Ecto neural progenitor cell (in vitro differentiated cells): Measurements from ENCODE around the gene CDC14B.
"Not testable (repeated sequence)": the region's sequence is repeated elsewhere in the genome, so short reads cannot be mapped to it uniquely, and the experiment has no call there.

ENCODE experiments used
- DNase-seq: peaks from one replicate; pipeline ENCODE4 v3.0.0-alpha.2; 2018; ENCODE audit warnings: low spot score

CDC14B gene

DNA sequence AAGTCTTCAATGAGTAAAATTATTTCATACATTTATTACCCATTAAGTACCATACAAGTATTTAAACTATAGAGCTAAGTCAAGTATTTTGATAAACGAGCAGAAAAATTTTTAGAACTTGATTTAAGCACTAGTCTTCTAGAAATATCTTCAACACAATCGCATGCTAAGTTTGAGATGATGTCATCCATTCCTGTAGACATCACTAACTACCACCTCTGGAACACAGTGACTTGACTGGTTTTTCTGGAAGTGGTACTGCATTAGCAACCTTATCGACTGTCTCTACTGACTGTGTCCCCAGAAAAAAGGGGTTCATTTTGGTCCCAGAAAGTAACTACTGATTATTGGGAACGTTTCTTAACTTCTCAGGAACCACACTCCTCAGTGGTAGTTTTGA lies 69.0 kb downstream of the CDC14B start:
- DNase-seq: no peak

GRCh38 chr9:96543131-96543530 lies 76.5 kb downstream of the CDC14B start:
- not testable (repeated sequence) for DNase-seq

- DNase-seq: no peak
Measured at GRCh38 chr9:96540106-96540505, 79.5 kb downstream of the CDC14B start.

DNA sequence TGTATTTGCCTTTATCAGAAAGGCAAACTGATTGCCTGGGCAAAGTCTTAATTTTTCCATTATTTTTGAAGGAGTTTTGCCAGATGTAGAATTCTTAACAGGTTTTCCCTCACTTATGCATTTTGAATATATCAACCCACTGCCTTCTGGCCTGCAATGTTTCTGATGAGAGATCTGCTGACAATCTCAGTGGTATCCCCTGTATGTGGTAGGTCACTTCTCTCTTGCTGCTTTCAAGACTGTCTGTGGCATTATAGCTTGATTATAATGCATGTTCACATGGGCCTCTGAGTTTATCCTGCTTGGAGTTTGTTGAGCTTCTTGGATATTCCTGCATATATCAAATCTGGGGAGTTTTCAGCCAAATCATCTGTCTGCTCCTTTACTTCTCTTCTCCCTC lies 87.5 kb downstream of the CDC14B start:
- DNase-seq: no peak

- no peak for DNase-seq
Measured at GRCh38 chr9:96524764-96525163, 94.9 kb downstream of the CDC14B start.

GRCh38 chr9:96524045-96524444 lies 95.6 kb downstream of the CDC14B start:
- no peak for DNase-seq

DNA sequence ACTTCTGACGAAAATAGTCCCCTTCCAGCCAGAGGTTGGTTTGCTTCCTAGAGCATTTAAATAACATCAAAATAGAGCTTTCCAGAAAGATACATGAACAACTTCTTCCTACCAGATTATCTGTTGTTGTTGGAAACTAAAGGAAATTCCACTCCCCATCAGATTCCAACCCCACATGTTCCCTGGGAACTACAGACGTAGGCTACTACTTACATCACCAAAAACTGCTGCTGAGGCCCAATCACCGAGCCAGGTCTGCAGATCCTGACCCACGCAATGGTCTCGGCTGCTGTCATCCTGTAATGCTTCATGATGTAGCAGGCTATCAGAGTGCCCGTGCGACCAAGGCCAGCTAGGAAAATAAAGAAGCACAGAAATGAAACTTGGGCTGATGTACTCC lies 96.3 kb downstream of the CDC14B start:
- DNase-seq: no peak

GRCh38 chr9:96522366-96522765 lies 97.3 kb downstream of the CDC14B start:
- no peak for DNase-seq

DNA sequence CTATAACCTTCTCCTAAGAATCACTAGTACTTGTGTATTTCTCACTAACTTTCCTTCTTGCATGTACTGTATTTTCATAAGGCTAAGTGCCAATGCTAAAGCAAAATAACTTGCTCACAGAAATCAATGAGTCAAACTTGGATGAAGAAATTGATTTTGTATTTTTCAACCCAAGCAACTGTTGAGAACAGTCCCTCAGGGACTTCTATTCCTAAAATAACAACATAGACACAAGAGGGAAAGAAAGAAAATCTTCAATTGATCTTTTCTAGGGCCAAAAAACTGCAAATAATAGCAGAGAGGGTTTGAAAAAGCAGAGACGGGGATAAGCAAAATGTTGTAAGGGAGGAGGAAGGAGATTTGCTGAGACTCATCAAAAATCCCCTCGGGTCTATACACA lies 99.9 kb downstream of the CDC14B start:
- no peak for DNase-seq

- DNase-seq: no peak
Measured at GRCh38 chr9:96519095-96519494, 100.5 kb downstream of the CDC14B start.

DNA sequence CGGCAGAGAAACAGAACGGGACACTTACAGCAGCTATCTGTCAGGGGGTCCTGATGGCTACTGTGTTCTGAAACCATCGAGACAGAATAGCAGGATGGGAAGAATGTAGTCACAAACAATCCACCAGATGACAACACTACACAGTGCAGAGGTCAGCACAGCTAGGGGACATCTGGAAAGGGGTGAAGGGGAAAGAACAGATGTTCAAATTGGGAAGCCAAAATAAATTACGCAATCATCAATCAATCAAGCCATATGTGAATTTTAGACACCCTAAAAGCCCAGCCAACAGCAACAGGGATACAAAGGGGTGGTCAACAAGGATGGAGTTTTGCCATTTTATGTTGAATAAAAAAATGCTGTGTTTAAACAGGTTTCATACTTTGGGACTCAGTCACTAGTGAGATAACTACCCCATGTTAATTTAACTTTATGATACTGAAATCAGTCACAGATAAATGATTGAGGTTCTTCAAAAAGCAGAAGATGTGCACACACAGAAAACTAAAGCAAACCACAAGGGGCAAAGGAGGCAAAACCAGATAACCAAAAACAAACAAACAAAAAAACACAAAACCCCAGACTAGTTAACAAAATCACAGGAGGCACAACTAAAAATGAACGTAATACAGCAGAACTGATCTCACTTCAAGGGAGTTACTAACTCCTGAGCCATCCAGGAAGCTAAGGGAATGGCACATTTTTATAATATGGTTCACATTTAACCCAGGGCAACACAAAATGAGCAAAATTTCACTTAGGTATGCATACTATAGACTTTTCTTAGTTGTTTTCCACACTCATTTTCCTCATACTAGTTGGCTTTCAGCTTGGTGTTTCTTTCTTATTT lies 103.8 kb downstream of the CDC14B start:
- DNase-seq: no peak

DNA sequence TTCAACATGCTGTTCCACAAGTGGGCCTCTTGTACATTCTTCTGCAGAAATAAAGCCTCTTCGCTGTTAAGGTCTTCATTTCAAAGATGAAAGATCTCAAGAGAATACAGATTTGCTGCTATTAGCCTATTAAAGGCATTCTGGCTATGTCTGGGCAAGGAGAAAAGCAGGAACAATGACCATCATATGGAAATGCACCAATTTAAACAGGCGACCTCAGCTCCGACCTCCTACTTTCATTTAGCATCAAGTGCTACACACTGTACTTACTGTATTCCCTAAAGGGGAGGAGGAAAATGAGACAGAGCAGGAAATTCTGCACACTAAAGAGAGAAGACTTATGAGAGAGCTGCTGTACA lies 104.9 kb downstream of the CDC14B start:
- no peak for DNase-seq

DNA sequence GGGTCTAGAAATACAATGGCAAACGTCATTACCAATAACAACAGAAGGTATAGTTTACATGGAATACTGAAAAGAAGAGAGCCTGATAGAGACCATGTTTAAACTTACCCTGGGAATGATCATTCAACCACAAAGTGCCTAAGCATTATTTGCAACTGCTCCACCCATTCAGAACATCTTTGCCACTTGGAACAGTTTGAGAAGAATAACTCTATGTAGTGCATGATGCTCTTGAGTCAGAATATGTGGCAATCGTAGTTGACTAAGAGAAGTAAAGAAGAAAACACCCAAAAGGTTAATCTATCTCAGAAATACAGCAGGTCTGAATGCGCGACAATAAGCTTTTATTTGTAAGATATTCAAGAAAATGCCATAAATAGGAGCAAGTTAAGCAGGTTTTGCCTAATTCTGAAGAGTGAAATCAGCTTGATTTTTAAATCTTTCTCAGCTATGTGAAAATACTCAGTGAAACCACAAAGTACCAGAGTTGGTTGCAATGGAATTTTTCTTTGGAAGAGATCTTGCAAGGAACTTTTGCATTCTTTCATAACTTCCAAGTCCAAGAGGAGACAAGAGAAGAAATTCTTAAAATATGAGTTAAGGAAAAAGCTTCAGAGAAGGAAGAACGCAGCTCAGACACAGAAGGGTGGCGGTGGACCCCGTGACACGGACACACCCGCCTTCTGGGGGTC lies 105.4 kb downstream of the CDC14B start:
- DNase-seq: no peak

DNA sequence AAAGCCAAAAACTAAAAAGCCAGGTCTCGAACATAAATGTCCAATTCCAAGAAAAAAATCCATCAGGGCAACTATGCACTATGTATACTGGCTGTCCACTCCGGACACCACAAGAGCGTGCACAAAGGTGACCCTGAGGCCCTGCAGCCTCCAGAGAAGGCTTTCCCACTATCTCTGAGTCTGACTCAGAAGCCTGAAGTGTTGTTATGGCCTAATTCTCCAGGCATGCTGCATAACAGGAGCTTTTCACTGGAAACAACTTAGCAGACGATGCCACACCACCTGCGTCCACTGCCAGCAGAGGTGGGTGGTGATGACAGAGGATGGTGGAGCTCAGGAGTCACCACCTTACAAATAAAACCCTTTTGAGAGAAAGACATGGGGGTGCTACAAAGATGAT lies 106.0 kb downstream of the CDC14B start:
- no peak for DNase-seq

GRCh38 chr9:96512240-96512639 lies 107.4 kb downstream of the CDC14B start:
- no peak for DNase-seq

- no peak for DNase-seq
Measured at GRCh38 chr9:96510258-96510657, 109.4 kb downstream of the CDC14B start.

GRCh38 chr9:96509848-96510247 lies 109.8 kb downstream of the CDC14B start:
- DNase-seq: no peak

- DNase-seq: no peak
Measured at GRCh38 chr9:96509026-96509425, 110.6 kb downstream of the CDC14B start.

- no peak for DNase-seq
Measured at GRCh38 chr9:96508227-96508940, 111.3 kb downstream of the CDC14B start.

GRCh38 chr9:96505316-96505991 lies 114.2 kb downstream of the CDC14B start:
- no peak for DNase-seq

DNA sequence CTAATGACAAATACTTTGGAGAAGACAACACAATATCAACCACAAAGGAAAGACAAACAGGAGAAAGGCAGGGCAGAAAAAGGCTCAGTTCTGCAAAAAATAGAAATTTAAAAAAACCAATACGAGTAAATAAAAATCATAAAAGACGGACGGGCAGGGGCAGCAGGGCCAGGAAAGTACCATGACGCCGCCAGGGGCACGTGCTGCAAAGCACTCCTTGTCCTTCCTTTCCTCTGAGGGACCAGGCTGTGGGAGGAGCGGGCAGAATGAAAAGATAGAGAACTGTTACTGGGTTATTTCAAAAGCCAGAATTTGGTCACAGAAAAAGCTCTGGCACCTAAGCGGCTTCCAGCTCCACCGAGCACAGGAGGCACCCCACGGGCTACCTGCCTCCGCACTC lies 115.7 kb downstream of the CDC14B start:
- no peak for DNase-seq

DNA sequence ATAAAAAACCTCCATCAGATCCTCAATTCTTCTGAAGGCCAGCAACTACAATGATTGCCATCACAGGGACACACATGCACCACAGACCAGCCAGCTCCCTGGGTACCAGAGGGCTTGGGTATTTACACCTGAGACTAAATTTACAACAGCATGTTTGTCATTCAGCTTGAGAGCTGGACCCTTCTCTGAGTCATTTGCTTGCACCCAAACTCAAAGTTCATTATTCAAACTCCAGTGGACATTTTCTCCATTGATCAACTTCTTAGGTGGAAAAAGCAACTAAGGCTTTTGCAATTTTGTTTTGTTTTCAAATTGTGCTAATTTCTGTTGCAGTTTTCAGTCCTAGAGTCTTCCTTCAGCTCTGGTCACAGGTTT lies 116.3 kb downstream of the CDC14B start:
- DNase-seq: not testable (repeated sequence)
